ENCODE results near the gene CCSER1.
"Not testable (repeated sequence)": the region's sequence is repeated elsewhere in the genome, so short reads cannot be mapped to it uniquely, and the experiment has no call there.

The CCSER1 gene

DNA sequence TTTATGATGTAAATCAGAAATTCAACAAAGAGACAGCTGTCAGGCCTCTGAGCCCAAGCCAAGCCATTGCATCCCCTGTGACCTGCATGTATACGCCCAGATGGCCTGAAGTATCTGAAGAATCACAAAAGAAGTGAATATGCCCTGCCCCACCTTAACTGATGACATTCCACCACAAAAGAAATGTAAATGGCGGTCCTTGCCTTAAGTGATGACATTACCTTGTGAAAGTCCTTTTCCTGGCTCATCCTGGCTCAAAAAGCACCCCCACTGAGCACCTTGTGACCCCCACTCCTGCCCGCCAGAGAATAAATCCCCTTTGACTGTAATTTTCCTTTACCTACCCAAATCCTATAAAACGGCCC, 1496.4 kb downstream of the CCSER1 start:
- not testable (repeated sequence) for DNase-seq

DNA sequence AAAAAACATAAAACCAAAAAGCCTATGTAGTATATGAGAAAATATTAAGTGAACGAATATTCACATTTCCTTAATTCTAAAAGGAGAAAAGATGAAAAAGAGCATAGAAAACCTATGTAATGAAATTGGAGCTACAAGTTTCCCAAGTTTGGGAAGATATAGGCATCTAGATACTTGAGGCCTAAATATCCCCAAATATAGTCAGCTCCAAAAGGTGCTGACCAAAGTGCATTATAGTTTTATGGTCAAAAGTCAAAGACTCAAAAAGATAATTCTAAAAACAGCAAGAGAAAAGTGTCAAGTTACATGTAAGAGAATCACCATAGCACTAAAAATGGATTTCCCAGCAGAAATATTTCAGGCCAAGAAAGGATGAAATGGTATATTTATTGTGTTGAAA, 1502.9 kb downstream of the CCSER1 start:
- no peak for DNase-seq

DNA sequence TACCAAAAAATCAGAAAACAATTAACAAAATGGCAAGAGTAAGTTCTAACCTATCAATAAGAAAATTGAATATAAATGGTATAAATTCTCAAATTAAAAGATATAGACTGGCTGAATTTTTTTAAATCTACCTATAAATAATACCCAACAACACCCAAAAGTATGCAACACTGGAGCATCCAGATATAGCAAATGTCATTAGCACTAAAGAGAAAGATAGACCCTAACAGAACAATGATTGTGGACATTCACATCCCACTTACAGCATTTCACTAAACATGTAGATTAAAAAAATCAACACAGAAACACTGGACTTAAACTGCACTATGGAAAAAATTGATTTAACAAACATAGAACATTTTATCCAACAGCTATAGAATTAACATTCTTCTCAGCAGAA, 1503.6 kb downstream of the CCSER1 start:
- DNase-seq = no peak

DNA sequence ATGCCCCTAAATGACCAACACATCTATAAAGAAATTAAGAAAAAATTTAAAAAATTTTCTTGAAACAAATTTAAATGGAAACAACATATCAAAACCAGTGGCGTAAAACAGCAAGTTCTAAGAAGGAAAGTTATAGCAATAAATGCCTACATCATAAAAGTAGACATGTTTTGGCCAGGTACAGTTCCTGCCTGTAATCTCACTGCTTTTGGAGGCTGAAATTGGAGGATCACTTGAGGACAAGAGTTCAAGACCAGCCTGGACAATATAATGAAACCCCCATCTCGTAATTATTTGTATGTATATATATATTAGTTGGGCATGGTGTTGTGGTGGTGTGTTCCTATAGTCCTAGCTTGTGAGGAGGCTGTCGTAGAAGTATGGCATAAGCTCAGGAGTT, 1504.1 kb downstream of the CCSER1 start:
- DNase-seq = no peak

DNA sequence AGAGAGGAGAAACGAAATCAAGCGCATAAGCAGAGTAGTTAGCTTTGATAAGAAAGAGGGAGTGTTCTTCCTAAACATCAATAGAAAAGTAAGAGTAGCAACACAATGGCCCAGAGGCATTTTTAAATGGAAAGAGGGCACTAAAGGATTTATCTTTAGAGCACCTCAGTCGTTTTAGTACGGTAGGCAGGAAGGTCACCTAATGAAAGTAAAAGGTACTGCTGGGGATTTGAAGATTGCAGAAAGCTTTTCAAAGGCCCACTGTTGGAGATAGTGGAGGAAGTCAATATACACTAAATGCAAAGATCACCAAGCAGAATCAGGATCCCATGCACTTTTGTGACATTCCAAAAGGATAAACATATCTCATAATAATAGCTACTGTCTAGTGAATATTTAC, 1508.9 kb downstream of the CCSER1 start:
- no peak for DNase-seq
